ENCODE data around the gene CUX1. TPM values are rescaled to one million over a fixed set of nuclear protein-coding genes. Genes with fewer than 3 reads are reported as not detected.

The CUX1 gene
- total and polyA plus RNA-seq, 10 of the 15 experiments (the other 5 are each of a cell fraction or from before 2014, with no cell fraction given): 6.1 to 48.6 (median 25.9) TPM

- TF ChIP-seq FOXK2 (IDR thresholded peaks at IDR 0.05) (no peak), NKRF (conservative IDR thresholded peaks at IDR 0.05) (no peak), POLR2AphosphoS5 (IDR thresholded peaks at IDR 0.05; ENCODE audit: low read length) (no peak), MEF2A (IDR thresholded peaks at IDR 0.05; ENCODE audit: insufficient read depth, low read depth, low read length) (no peak)
These were observed 62.1 kb downstream of the CUX1 start (continued) for GRCh38 chr7:101879565-101879964.

- in situ Hi-C loops (cut with MboI): no loop called here
- Histone ChIP-seq H3K79me2 (ENCODE audit: control insufficient read depth, insufficient read depth, low read length) (peaks cover 17% of the 10 kb centered on the region), H2AFZ (ENCODE audit: control insufficient read depth, low read depth, low read length) (no peak overlapping the region), H4K20me1 (ENCODE audit: control insufficient read depth, insufficient read depth) (no peaks in the 10 kb centered on the region), H3K9ac (ENCODE audit: control insufficient read depth, insufficient read depth, low read length) (no peak overlapping the region), H3K27ac (ENCODE audit: control insufficient read depth, insufficient read depth) (no peak overlapping the region), H3K9me3 (replicated peaks; ENCODE audit: control insufficient read depth, insufficient read depth, low read length) (no peaks in the 10 kb centered on the region), H3K4me3 (no peak overlapping the region), H3K27me3 (replicated peaks in 1 of 2; ENCODE audit: control insufficient read depth in 2 of 2, insufficient read depth in 2 of 2, low read length in 1 of 2) (no peaks in the 10 kb centered on the region), H3K36me3 (ENCODE audit: control insufficient read depth in 2 of 2, insufficient read depth in 2 of 2, low read length in 1 of 2) (no peaks in the 10 kb centered on the region), H3K4me2 (ENCODE audit: control insufficient read depth, insufficient read depth) (no peak overlapping the region), H3K4me1 (ENCODE audit: control insufficient read depth, insufficient read depth, low read length) (peaks cover 16% of the 10 kb centered on the region)
- ChIA-PET POLR2A (no interaction called here), CTCF (interaction anchor here (1.0 to 1.7 kb wide), 2 partner anchors 17 to 23 kb away, joined by 4 read pairs; no protein-coding TSS in a partner anchor), RAD21 (ENCODE audit: unreplicated experiment) (no interaction called here), SMC1A (ENCODE audit: uncharacterized antibody, unreplicated experiment) (interaction anchor here (0.7 to 1.4 kb wide), 4 partner anchors 16 to 111 kb away, joined by 3 read pairs; no protein-coding TSS in a partner anchor)
- peak; percentile 65; the same call in 1 of the 2 replicates for TF ChIP-seq RAD51 (IDR thresholded peaks at IDR 0.05)
- no peak for TF ChIP-seq BHLHE40 (IDR thresholded peaks at IDR 0.05; ENCODE audit: borderline replicate concordance in 1 of 2, low read depth in 2 of 2, low read length in 1 of 2)
- DNase-seq (ENCODE audit: low read depth, low spot score) (no peak), ATAC-seq (no peak), FAIRE-seq (no peak)
- 77% methylated on average over 14 of the region's 14 CpGs for WGBS (ENCODE audit: insufficient coverage, insufficient replicate concordance, low lambda C conversion rate, missing lambda C conversion rate)
- intact Hi-C loops (cut with micrococcal nuclease; ENCODE audit: unreplicated experiment): no loop called here
- no TSS peak for BruUV-seq (replicated peaks)
These were observed 63.0 kb downstream of the CUX1 start for GRCh38 chr7:101880282-101881054.
